Activated gamma-delta T cell (primary cell): ENCODE results near the gene GBP4.
"Not testable (repeated sequence)": the region's sequence is repeated elsewhere in the genome, so short reads cannot be mapped to it uniquely, and the experiment has no call there.

ENCODE experiments used
- DNase-seq: peaks from one replicate; lab custom pipeline; 2025; lab: John Stamatoyannopoulos, UW
- total RNA-seq, 2 donors: gene quantifications; one replicate each; lab custom pipeline; 2026; lab: John Stamatoyannopoulos, UW

Gene GBP4
- total RNA-seq = 89.9 to 121 reads per million in 2 donors

- peak; percentile 15 for DNase-seq
Measured at GRCh38 chr1:89198491-89199072, at the start of gene GBP4. GBP4 (minus strand) TSS chr1:89198942; CDS start chr1:89198834, 108 bp downstream.

DNA sequence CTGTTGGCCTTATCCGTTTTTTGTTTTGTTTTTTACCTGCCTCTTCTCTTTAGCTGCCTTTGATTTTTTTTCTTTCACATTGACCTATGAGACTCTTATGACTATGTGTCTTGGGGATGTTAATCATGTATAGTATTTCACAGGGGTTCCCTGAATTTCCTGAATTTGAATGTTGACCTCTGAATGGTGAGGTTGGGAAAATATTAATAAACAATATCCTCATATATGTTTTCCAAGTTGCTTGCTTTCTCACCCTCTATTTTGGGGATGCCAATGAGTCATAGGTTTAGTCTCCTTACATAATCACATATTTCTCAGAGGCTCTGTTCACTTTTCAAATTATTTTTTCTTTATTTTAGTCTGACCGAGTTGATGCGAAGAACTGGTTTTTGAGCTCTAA is 44.3 kb upstream of the GBP4 start:
- DNase-seq = no peak

DNA sequence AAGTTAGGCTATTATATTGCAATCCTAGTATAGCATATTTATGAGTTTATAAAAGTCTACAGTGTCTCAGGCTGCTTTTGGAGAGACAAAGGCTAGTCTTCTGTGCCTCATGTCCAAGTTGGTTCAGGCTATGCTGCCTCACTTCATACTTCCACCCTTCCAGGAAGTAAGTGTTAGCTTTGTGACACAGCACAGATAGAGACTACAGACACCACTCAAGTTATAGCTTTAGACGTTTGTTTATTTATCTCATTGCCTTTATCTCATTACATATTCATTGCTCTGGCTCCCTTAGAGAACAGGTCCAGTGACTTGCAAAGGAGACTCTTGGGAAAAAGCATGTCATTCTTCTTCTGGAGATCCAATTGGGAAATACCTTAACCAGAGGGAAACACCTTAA is 22.6 kb upstream of the GBP4 start:
- DNase-seq = no peak

DNA sequence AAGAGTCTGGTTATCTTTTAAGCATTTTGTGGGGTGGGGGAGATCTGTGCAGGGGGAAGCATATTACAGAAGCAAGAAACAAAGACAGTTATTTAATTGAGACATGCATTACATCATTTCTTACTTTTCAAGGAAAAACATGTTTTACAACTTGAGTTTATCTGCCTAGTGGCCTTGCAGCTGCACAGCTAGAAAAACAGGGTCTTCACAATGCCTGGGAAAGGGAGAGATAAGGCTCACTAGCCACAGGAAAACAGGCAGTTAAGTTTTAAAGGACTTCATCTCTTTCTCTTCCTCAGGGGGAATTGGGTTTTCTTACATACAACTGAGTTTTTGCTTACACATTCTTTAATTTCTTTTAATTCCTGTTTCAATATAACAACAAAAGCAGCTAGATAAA is 21.1 kb upstream of the GBP4 start:
- not testable (repeated sequence) for DNase-seq

DNA sequence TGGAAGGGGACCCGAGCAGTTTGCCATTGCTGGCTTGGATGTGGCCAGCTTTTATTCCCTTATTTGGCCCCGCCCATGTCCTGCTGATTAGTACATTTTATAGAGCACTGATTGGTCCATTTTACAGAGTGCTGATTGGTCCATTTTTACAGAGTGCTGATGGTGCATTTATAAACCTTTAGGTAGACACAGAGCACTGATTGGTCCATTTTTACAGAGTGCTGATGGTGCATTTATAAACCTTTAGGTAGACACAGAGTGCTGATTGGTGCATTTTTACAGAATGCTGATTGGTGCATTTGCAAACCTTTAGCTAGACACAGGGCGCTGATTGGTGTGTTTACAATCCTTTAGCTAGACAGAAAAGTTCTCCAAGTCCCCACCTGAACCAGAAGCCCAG is 20.2 kb upstream of the GBP4 start:
- not testable (repeated sequence) for DNase-seq

GRCh38 chr1:89213347-89213746 is 14.6 kb upstream of the GBP4 start:
- no peak for DNase-seq

DNA sequence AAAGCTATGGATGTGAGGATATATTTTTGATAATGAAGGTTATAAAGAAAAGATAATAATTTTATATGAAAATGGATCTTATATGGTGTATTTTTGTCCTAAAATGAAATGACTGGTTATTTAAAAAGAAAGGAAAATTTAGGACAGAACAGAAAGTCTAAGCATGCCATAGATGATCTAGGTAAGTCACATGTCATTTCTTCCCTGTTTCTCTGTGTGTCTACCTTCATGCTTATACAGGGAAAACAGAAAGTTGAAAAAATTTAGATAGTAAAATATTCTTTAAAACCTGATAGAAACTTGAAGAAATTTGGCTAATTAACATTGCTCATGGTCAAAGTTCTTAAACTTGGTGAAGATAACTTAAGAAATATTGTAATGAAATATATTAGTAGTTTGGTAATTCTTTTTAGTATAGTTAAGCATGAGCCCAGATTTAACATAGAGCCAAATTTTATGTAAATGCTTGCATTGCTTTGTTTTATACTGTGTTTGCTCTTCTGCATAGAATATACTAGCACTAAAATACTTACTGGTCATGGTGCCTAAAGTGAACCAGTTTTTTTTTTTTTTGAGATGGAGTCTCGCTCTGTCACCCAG is 12.4 kb upstream of the GBP4 start:
- DNase-seq = no peak

DNA sequence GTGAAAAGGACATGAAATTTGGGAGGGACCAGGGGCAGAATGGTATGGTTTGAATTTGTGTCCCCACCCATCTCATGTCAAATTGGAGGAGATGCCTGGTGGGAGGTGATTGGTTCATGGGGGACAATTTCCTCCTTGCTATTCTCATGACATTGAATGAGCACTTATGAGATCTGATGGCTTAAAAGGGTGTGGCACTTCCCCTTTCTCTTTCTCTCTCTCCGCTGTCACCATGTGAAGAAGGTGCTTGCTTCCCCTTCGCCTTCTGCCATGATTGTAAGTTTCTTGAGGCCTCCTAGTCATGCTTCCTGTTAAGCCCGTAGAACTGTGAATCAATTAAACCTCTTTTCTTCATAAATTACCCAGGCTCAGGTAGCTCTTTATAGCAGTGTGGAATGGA is 7.6 kb upstream of the GBP4 start:
- no peak for DNase-seq

- no peak for DNase-seq
Measured at GRCh38 chr1:89203166-89203565, 4.4 kb upstream of the GBP4 start.

DNA sequence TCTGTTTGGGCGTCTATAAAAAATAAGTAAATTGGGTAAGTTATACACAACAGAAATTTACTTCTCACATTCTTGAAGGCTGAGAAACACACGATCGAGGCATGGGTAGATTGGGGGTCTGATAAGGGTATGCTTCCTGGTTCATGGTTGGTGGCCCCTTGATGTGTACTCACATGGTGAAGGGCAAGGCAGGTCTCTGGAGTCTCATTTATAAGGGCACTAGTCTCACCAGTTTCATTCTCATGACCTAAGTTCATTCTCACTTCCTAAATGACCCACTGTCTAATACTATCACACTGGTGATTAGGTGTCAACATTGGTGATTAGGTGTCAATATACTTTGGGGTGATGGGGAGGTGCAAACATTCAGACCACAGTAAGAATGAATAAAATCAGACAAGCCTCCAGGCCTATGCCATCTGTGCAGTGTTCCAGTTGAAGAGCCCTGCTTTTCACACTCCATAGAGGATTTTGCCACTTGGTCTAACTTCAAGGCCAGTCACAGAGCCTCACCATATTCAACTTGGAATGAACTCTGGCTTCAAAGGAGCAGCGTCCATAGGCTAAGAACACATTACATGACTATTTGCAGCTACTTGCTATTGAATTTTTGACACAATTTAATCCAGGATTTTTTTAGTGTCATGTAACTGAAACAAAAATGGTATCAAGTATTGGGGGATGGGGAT is 2.5 kb upstream of the GBP4 start:
- no peak for DNase-seq

- no peak for DNase-seq
Measured at GRCh38 chr1:89200663-89201062, 1.9 kb upstream of the GBP4 start.

- DNase-seq = no peak
Measured at GRCh38 chr1:89199525-89200031, 836 bp upstream of the GBP4 start.

- DNase-seq = no peak
Measured at GRCh38 chr1:89198081-89198480, 661 bp downstream of the GBP4 start.

DNA sequence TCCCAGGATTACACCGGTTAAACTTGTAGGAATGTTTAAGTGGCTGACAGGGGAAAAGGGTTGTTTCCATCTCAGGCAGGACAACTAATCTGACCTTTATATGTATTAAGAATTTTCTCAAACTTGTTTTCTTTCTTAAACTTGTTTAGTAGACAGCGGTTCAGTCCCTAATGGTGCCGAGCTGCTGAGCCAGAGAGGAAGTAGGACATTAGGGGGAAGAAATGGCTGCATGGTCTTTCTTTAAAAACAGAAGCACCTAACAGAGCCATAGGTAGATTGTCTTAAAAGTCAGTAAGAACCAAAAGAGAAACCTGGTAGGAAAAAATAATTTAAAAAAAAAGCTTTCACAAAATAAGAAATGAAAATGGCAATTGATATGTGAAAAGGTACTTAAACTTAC is 3.3 kb downstream of the GBP4 start:
- no peak for DNase-seq

DNA sequence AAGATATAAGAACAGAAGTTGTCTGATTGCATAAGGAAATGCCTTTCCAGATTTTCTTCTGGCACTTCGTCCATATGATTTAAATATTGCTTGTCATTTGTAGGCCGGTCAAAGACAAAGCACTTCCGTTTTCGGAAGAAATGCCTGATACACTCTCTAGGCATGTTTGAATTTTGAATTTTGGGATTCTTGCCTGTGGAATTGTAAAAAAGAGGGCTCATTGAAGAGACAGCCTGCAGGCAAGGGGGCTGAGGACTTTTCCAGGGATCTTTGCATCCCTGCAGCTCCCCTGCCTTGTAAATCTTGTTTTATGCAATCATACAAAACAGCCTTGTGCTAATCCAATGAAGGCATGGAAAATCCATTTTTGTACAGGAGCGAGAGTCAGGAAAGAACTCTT is 7.4 kb downstream of the GBP4 start:
- DNase-seq = no peak

- no peak for DNase-seq
Measured at GRCh38 chr1:89190017-89190416, 8.7 kb downstream of the GBP4 start.

DNA sequence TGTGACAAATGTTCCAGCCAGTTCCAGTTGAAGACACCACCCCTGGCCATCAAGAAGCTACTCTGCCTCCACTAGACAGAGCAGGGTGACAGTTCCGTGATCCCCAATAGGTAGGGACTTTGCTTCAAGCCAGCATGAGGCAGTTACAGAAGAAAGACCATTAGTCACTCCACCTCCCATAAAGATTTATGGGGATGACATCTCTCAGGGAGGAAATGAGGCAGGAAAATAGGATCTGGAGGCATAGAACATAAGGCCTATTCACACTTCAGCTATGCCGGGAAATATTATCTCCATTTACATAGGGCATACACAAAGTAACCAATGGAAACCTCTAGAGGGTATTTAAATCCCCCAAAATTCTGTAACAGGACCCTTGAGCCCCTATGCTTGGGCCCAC is 19.4 kb downstream of the GBP4 start:
- no peak for DNase-seq

DNA sequence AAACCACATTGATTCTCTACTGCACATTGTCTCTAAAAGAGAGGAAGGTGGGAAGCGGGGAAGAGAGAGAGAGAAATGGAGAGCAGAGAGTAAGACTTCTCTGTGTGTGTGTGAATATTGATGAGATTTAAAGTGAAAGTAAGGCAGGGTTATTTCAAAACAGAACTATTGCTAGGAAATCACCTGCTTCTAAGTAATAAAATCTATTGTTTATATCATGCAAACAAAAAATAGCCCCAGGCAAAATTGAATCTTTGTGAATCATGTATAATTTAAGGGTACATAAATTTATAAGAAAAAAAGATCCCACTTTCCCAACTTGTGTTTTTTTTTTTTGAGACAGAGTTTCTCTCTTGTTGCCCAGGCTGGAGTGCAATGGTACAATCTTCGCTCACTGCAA is 21.8 kb downstream of the GBP4 start:
- no peak for DNase-seq

DNA sequence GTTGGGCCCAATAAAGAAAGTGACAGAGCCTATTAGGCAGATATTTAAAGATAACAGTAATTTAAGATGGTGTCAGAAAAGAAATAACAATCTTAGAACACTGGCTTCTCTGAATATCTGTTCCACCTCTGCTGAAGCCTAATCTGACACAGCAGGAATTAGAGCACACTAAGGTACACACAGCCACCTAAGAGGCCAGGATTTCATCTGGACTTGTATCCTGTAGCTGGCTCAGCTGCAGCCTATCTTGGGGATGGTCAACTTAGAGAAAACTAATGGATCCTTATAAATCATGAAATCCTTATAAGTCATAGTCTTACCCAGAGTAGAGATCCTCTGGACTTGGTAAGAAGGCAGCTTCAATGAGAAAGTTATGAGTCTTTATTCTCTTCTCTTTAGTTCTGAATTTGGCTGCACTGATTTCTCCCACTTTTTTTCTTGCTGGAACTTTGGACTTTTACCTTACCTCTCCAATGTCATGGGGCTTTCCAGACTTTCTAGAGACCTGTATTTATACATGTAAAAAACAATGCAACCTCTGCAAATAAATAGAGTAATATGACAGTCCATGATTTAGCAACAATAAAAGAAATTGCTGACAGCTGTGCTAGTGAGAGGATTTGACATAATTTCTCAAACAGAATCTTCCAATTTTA is 23.0 kb downstream of the GBP4 start, which contains the start of gene GBP7:
Gene GBP7 (minus strand): TSS at position 403 of the 656 bp plus-strand sequence. CDS start 4,068 bp downstream, outside the sequence.
- no peak for DNase-seq

DNA sequence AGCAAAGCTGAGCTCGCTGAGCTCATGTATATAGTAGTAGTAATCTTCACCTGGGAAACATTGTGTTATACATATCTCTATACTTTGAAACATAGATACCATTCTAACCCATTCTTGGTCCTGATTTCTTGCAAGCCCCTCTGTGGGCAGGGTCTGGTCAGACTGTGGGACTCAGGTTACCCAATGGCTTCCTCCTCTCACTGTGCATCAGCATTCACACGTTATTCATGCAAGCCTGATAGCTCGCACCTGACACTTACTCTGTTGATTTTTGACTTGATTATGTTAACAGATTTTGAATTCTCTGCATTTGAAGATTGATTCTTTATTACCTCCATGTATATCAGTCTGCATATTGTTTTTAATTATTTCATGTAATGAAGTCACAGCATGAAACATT is 24.3 kb downstream of the GBP4 start:
- DNase-seq = no peak

DNA sequence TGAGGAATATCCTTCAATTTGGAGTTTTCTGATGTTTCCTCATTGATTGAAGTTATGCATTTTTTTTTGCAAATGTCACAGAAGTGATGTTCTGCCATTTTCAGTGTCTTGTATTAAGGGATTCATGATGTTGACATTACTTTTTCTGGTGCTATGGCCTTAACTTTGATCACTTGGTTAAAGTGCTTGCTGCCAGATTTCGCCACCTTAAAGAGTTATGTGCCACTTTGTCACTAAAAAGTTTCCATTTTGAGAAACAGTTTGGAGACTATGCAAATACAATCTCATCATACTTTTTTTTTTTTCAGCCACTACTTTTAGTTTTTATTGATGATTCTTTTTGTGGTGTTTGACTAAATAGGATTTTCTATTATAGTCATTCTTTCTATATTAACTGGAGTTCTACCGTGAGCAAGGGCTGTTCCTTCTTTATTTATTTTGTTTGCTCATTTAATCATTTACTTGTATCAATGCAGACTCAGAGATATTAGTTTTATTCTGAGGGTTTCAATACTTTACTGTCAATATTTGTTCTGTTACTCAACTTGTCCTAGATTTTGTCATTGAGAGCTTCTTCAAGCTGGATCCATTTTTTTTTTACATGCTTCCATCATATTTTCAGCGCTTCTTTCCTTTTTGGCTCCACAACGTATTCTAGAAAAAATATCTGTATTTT is 26.1 kb downstream of the GBP4 start:
- DNase-seq = no peak

- no peak for DNase-seq
Measured at GRCh38 chr1:89171067-89171438, 27.7 kb downstream of the GBP4 start.
